ENCODE results near the gene OLFM1.

GRCh38 chr9:135061441-135061840 lies 26.0 kb upstream of the OLFM1 start:
- no peak for TF ChIP-seq POLR2A (IDR thresholded peaks at IDR 0.05; ENCODE audit: low read depth)
- no peak for TF ChIP-seq CTCF (IDR thresholded peaks at IDR 0.05)

Data from esophagus muscularis mucosa (tissue), 3 donors.